A673 (cell line): ENCODE results near the gene SLC25A46.

Experiments used
- EZH2 ChIP-seq: fragments of 200-600 bp; sonication (generic); IDR thresholded peaks from 2 replicates; pipeline ENCODE4 v1.6.1; 2017; ENCODE audit warnings: borderline replicate concordance, low read depth, mild to moderate bottlenecking, mixed read lengths, antibody characterized with exemption, low read length; ENCODE audit not compliant: poor library complexity, severe bottlenecking
- TF ChIP-seq, protein P1 (sequence below): fragments of 300-800, 200-600 bp; sonication (generic); conservative IDR thresholded peaks from 2 replicates; pipeline ENCODE4 v1.5.1; 2017; ENCODE audit warnings: low read depth, mild to moderate bottlenecking, antibody characterized with exemption, low read length, moderate library complexity, mixed read lengths

- TF ChIP-seq, protein P1, sequence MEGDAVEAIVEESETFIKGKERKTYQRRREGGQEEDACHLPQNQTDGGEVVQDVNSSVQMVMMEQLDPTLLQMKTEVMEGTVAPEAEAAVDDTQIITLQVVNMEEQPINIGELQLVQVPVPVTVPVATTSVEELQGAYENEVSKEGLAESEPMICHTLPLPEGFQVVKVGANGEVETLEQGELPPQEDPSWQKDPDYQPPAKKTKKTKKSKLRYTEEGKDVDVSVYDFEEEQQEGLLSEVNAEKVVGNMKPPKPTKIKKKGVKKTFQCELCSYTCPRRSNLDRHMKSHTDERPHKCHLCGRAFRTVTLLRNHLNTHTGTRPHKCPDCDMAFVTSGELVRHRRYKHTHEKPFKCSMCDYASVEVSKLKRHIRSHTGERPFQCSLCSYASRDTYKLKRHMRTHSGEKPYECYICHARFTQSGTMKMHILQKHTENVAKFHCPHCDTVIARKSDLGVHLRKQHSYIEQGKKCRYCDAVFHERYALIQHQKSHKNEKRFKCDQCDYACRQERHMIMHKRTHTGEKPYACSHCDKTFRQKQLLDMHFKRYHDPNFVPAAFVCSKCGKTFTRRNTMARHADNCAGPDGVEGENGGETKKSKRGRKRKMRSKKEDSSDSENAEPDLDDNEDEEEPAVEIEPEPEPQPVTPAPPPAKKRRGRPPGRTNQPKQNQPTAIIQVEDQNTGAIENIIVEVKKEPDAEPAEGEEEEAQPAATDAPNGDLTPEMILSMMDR = no peak
- no peak for TF ChIP-seq EZH2
Measured at GRCh38 chr5:110803467-110804326, 64.9 kb downstream of the SLC25A46 start.
